HepG2 (cell line): ENCODE measurements around the gene ARL3. TPM values are rescaled to one million over a fixed set of nuclear protein-coding genes. Genes with fewer than 3 reads are reported as not detected.

ENCODE experiments used
- RNF2 ChIP-seq: fragments of 450-650 bp; conservative IDR thresholded peaks from 2 replicates; pipeline ENCODE4 v1.6.1; 2016; ENCODE audit warnings: low read depth
- XRCC5 ChIP-seq: fragments of 200-400 bp; formaldehyde crosslinking; optimal IDR thresholded peaks from 2 replicates; pipeline ENCODE3; 2017; ENCODE audit warnings: mild to moderate bottlenecking, low read length
- ZKSCAN8 ChIP-seq: IDR thresholded peaks from 2 replicates; pipeline ENCODE4 v1.6.1; 2016; ENCODE audit warnings: borderline replicate concordance, missing genetic modification reagents, missing compliant biosample characterization
- ZNF776 ChIP-seq: sonication (generic); formaldehyde crosslinking; IDR thresholded peaks from 2 replicates; pipeline ENCODE4 v1.4.0; 2020; ENCODE audit warnings: mild to moderate bottlenecking, missing genetic modification reagents
- ZNF883 ChIP-seq: sonication (generic); formaldehyde crosslinking; IDR thresholded peaks from 2 replicates; pipeline ENCODE4 v1.5.1; 2020; ENCODE audit warnings: mild to moderate bottlenecking, missing genetic modification reagents; ENCODE audit errors: not compliant biosample characterization
- polyA plus RNA-seq, 8 experiments: library from polyadenylated mRNA; depleted of rRNA in 3 of 8; stranded (reverse) in 7 of 8; unstranded in 1 of 8; fragments of >200 nt; fragmentation: Illumina TruSeq in 4 of 8; extraction: Trizol in 4 of 8; gene quantifications; 2 replicates each; pipeline versions ENCODE4 v1.2.1 to v1.2.3, GENCODE V29; 2011 to 2016; ENCODE audit warnings: low read depth in 4 of 8, missing spikeins in 1 of 8, mixed read lengths in 1 of 8; ENCODE audit not compliant: insufficient read depth in 1 of 8
- total RNA-seq, 5 experiments: library from RNA; depleted of rRNA; stranded (reverse); fragments of >200 nt; fragmentation: Illumina TruSeq; extraction: Trizol; gene quantifications; 2 replicates each; pipeline ENCODE4 v1.2.3, GENCODE V29; 2016; ENCODE audit warnings: low read depth in 1 of 5
- TF ChIP-seq, protein P1 (sequence below): IDR thresholded peaks from 2 replicates; pipeline ENCODE4 v1.6.1; 2016
- TF ChIP-seq, protein P2 (sequence below): sonication (generic); formaldehyde crosslinking; conservative IDR thresholded peaks from 2 replicates; pipeline ENCODE4 v1.8.0; 2022; ENCODE audit warnings: low read depth, missing genetic modification reagents
- TF ChIP-seq, protein P3 (sequence below): sonication (generic); formaldehyde crosslinking; IDR thresholded peaks from 2 replicates; pipeline ENCODE4 v1.4.0; 2020; ENCODE audit warnings: missing genetic modification reagents, mild to moderate bottlenecking, borderline replicate concordance
- TF ChIP-seq, protein P4 (sequence below): sonication (generic); formaldehyde crosslinking; IDR thresholded peaks from 2 replicates; pipeline ENCODE4 v1.5.0; 2020; ENCODE audit warnings: mild to moderate bottlenecking, missing genetic modification reagents
- TF ChIP-seq, protein P5 (sequence below): sonication (generic); formaldehyde crosslinking; IDR thresholded peaks from 2 replicates; pipeline ENCODE4 v1.4.0; 2020; ENCODE audit warnings: missing genetic modification reagents

ARL3 gene
- total and polyA plus RNA-seq, 2 of the 13 experiments (the other 11 are each of a cell fraction or from before 2014, with no cell fraction given), result 5.2 to 6.6 TPM

DNA sequence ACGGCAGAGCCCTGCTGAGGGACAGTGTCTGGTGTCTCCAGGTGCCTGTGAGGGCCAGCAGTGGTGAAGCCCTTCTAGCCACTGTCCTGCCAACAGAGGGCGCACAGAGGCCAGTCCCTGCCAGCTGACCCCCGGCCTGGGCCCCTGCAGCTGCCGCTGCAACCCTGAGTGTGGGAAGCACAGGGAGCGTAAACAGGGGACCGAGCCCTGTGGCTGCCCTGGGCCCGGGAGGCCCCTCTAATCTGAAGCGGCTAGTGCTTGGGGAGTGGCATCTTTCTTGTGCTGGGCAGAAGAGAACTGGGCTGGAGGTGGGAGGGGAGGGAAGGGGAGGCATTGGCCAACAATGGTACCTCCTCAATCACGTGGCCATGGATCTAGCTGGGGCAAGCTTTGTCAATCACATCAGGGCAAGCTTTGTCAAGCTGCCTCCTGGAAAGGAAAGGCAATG lies 35.3 kb downstream of the ARL3 start (continued):
- TF ChIP-seq, protein P1, sequence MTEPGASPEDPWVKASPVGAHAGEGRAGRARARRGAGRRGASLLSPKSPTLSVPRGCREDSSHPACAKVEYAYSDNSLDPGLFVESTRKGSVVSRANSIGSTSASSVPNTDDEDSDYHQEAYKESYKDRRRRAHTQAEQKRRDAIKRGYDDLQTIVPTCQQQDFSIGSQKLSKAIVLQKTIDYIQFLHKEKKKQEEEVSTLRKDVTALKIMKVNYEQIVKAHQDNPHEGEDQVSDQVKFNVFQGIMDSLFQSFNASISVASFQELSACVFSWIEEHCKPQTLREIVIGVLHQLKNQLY (CRISPR knock-in tag), result no peak; the same call in 1 of the 2 replicates
- TF ChIP-seq ZKSCAN8 (CRISPR knock-in tag) (0 out of 2 replicates have a peak, but pooled peaks have one; percentile 43), ZNF883 (no peak), XRCC5 (peak; percentile 93), ZNF776 (CRISPR knock-in tag) (0 out of 2 replicates have a peak, but pooled peaks have one; percentile 26), RNF2 (0 out of 2 replicates have a peak, but pooled peaks have one; percentile 43)
- TF ChIP-seq, protein P2, sequence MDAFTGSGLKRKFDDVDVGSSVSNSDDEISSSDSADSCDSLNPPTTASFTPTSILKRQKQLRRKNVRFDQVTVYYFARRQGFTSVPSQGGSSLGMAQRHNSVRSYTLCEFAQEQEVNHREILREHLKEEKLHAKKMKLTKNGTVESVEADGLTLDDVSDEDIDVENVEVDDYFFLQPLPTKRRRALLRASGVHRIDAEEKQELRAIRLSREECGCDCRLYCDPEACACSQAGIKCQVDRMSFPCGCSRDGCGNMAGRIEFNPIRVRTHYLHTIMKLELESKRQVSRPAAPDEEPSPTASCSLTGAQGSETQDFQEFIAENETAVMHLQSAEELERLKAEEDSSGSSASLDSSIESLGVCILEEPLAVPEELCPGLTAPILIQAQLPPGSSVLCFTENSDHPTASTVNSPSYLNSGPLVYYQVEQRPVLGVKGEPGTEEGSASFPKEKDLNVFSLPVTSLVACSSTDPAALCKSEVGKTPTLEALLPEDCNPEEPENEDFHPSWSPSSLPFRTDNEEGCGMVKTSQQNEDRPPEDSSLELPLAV, result no peak
- TF ChIP-seq, protein P3, sequence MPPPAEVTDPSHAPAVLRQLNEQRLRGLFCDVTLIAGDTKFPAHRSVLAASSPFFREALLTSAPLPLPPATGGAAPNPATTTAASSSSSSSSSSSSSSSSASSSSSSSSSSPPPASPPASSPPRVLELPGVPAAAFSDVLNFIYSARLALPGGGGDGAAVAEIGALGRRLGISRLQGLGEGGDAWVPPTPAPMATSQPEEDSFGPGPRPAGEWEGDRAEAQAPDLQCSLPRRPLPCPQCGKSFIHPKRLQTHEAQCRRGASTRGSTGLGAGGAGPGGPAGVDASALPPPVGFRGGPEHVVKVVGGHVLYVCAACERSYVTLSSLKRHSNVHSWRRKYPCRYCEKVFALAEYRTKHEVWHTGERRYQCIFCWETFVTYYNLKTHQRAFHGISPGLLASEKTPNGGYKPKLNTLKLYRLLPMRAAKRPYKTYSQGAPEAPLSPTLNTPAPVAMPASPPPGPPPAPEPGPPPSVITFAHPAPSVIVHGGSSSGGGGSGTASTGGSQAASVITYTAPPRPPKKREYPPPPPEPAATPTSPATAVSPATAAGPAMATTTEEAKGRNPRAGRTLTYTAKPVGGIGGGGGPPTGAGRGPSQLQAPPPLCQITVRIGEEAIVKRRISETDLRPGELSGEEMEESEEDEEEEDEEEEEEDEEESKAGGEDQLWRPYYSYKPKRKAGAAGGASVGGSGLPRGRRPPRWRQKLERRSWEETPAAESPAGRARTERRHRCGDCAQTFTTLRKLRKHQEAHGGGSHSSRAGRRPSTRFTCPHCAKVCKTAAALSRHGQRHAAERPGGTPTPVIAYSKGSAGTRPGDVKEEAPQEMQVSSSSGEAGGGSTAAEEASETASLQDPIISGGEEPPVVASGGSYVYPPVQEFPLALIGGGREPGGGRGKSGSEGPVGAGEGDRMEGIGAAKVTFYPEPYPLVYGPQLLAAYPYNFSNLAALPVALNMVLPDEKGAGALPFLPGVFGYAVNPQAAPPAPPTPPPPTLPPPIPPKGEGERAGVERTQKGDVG (CRISPR knock-in tag), result 0 out of 2 replicates have a peak, but pooled peaks have one; percentile 58
- TF ChIP-seq, protein P4, sequence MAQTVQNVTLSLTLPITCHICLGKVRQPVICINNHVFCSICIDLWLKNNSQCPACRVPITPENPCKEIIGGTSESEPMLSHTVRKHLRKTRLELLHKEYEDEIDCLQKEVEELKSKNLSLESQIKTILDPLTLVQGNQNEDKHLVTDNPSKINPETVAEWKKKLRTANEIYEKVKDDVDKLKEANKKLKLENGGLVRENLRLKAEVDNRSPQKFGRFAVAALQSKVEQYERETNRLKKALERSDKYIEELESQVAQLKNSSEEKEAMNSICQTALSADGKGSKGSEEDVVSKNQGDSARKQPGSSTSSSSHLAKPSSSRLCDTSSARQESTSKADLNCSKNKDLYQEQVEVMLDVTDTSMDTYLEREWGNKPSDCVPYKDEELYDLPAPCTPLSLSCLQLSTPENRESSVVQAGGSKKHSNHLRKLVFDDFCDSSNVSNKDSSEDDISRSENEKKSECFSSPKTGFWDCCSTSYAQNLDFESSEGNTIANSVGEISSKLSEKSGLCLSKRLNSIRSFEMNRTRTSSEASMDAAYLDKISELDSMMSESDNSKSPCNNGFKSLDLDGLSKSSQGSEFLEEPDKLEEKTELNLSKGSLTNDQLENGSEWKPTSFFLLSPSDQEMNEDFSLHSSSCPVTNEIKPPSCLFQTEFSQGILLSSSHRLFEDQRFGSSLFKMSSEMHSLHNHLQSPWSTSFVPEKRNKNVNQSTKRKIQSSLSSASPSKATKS, result no peak
- TF ChIP-seq, protein P5, sequence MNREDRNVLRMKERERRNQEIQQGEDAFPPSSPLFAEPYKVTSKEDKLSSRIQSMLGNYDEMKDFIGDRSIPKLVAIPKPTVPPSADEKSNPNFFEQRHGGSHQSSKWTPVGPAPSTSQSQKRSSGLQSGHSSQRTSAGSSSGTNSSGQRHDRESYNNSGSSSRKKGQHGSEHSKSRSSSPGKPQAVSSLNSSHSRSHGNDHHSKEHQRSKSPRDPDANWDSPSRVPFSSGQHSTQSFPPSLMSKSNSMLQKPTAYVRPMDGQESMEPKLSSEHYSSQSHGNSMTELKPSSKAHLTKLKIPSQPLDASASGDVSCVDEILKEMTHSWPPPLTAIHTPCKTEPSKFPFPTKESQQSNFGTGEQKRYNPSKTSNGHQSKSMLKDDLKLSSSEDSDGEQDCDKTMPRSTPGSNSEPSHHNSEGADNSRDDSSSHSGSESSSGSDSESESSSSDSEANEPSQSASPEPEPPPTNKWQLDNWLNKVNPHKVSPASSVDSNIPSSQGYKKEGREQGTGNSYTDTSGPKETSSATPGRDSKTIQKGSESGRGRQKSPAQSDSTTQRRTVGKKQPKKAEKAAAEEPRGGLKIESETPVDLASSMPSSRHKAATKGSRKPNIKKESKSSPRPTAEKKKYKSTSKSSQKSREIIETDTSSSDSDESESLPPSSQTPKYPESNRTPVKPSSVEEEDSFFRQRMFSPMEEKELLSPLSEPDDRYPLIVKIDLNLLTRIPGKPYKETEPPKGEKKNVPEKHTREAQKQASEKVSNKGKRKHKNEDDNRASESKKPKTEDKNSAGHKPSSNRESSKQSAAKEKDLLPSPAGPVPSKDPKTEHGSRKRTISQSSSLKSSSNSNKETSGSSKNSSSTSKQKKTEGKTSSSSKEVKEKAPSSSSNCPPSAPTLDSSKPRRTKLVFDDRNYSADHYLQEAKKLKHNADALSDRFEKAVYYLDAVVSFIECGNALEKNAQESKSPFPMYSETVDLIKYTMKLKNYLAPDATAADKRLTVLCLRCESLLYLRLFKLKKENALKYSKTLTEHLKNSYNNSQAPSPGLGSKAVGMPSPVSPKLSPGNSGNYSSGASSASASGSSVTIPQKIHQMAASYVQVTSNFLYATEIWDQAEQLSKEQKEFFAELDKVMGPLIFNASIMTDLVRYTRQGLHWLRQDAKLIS, result no peak
